GM21576 (cell line): ENCODE measurements around the gene HOXB4.

Experiments used
- ATAC-seq: cut with Tn5 transposase; IDR thresholded peaks from one replicate; pipeline ENCODE4 v1.9.1; 2021; ENCODE audit warnings: mild to moderate bottlenecking, moderate library complexity; ENCODE audit not compliant: unreplicated experiment

The HOXB4 gene

GRCh38 chr17:48601539-48602425 is 23.6 kb upstream of the HOXB4 start:
- no peak for ATAC-seq

- ATAC-seq: no peak
These were observed 23.0 kb upstream of the HOXB4 start for GRCh38 chr17:48601207-48601538.

- no peak for ATAC-seq
These were observed 22.3 kb upstream of the HOXB4 start for GRCh38 chr17:48600244-48601098.

- ATAC-seq: no peak
These were observed 21.2 kb upstream of the HOXB4 start for GRCh38 chr17:48599354-48599753.

GRCh38 chr17:48598736-48599135 is 20.6 kb upstream of the HOXB4 start:
- no peak for ATAC-seq

GRCh38 chr17:48597778-48598631 is 19.9 kb upstream of the HOXB4 start:
- ATAC-seq: no peak

- no peak for ATAC-seq
These were observed 19.3 kb upstream of the HOXB4 start for GRCh38 chr17:48597528-48597777.

GRCh38 chr17:48596735-48597527 is 18.8 kb upstream of the HOXB4 start:
- ATAC-seq: no peak

GRCh38 chr17:48596000-48596734 is 18.0 kb upstream of the HOXB4 start:
- no peak for ATAC-seq

- no peak for ATAC-seq
These were observed 17.3 kb upstream of the HOXB4 start for GRCh38 chr17:48595278-48595999.

GRCh38 chr17:48594538-48595277 is 16.6 kb upstream of the HOXB4 start:
- ATAC-seq: no peak

- no peak for ATAC-seq
These were observed 15.8 kb upstream of the HOXB4 start for GRCh38 chr17:48593840-48594537.

- no peak for ATAC-seq
These were observed 15.1 kb upstream of the HOXB4 start, which contains the start of gene HOXB5 for GRCh38 chr17:48593126-48593829. Gene HOXB5 (minus strand): TSS chr17:48593779. CDS start chr17:48593682, 97 bp downstream.

- ATAC-seq: no peak
These were observed 14.4 kb upstream of the HOXB4 start for GRCh38 chr17:48592577-48592976.

GRCh38 chr17:48592057-48592514 is 13.9 kb upstream of the HOXB4 start:
- no peak for ATAC-seq

- no peak for ATAC-seq
These were observed 13.3 kb upstream of the HOXB4 start for GRCh38 chr17:48591255-48592056.
